ENCODE measurements around the gene ACAA1.
"Not testable (repeated sequence)": the region's sequence is repeated elsewhere in the genome, so short reads cannot be mapped to it uniquely, and the experiment has no call there.

Gene ACAA1

DNA sequence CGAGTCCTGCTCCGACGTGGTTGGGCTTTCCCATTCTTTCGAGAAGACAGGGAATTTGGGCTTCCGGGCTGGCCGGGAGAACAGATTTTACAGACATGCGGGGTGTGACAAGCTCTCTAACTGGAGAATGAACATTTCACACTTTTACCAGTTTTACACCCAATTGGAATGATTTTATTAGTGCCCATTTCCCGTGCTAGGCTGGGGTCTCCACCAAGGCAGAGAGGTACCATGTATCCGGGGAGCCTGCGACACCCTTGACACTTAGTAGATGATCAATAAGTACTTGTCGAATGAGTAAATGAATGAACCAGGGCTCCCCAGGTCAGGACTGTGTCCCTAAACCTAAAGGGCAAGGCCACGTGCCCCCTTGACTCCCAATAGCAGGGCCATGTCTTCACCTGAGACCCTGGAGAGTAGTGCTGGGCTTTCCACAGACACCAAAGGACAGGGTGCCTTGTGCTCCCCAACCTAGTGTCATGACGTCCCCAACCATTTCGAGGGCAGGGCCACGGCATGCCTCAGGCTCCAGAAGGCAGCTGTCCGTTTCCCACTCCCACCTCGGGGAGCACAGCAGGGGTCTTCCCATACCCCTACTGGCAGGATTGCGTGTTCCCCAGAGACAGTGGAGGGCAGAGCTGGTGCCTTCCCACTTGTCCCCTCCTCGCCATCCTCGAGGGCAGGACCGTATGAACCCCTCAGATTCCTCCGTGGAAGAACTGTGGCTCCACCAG, 855 bp upstream of the ACAA1 start:
- Histone ChIP-seq H3K9ac (peak overlapping the region; percentile 51; the same call in 1 of the 2 replicates), H3K4me2 (peak overlapping the region; percentile 76), H3K27ac (no peak overlapping the region), H3K27me3 (ENCODE audit: insufficient read depth, low read depth) (no peaks in the 10 kb centered on the region), H2AFZ (ENCODE audit: low read depth) (peak overlapping the region; percentile 81), H3K4me3 (IDR thresholded peaks at IDR 0.05; ENCODE audit: insufficient read depth, low read depth, low read length) (no peak overlapping the region), H3K36me3 (ENCODE audit: insufficient read depth) (no peaks in the 10 kb centered on the region), H4K20me1 (ENCODE audit: insufficient read depth) (no peaks in the 10 kb centered on the region), H3K4me1 (ENCODE audit: low read depth, poor library complexity, severe bottlenecking) (peaks cover 5% of the 10 kb centered on the region), H3K79me2 (ENCODE audit: insufficient read depth, low read depth) (no peaks in the 10 kb centered on the region)
- TF ChIP-seq, protein P1, sequence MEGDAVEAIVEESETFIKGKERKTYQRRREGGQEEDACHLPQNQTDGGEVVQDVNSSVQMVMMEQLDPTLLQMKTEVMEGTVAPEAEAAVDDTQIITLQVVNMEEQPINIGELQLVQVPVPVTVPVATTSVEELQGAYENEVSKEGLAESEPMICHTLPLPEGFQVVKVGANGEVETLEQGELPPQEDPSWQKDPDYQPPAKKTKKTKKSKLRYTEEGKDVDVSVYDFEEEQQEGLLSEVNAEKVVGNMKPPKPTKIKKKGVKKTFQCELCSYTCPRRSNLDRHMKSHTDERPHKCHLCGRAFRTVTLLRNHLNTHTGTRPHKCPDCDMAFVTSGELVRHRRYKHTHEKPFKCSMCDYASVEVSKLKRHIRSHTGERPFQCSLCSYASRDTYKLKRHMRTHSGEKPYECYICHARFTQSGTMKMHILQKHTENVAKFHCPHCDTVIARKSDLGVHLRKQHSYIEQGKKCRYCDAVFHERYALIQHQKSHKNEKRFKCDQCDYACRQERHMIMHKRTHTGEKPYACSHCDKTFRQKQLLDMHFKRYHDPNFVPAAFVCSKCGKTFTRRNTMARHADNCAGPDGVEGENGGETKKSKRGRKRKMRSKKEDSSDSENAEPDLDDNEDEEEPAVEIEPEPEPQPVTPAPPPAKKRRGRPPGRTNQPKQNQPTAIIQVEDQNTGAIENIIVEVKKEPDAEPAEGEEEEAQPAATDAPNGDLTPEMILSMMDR (conservative IDR thresholded peaks at IDR 0.05; ENCODE audit: low read depth, low read length), result no peak

DNA sequence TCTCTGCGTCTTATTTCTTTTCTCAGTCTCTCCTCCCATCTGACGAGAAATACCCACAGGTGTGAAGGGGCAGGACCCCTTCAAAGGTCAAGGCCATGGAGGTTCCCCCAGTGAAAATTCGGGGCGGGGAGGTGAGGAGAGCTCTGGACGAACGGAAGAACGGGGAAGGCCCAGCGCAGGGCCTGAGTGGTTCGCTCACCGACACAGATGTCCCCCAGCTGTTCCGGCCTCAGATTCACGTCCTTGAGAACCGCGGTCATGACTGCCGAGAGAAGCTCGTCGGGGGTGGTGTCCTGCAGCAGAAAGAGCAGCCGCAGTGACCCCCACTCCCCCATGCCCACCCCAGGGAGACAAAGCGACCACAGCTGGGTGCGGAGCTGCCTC, 542 bp downstream of the ACAA1 start:
- no peaks in the 10 kb centered on the region for H3K79me2 ChIP-seq (ENCODE audit: insufficient read depth, low read depth)
- no peaks in the 10 kb centered on the region for H3K36me3 ChIP-seq (ENCODE audit: insufficient read depth)
- H3K27me3 ChIP-seq (ENCODE audit: insufficient read depth, low read depth), result no peaks in the 10 kb centered on the region
- TF ChIP-seq, protein P1 (conservative IDR thresholded peaks at IDR 0.05; ENCODE audit: low read depth, low read length), result no peak
- H3K4me3 ChIP-seq (IDR thresholded peaks at IDR 0.05; ENCODE audit: insufficient read depth, low read depth, low read length), result no peak overlapping the region
- no peaks in the 10 kb centered on the region for H4K20me1 ChIP-seq (ENCODE audit: insufficient read depth)
- peak overlapping the region; percentile 68 for H3K4me2 ChIP-seq
- peaks cover 5% of the 10 kb centered on the region for H3K4me1 ChIP-seq (ENCODE audit: low read depth, poor library complexity, severe bottlenecking)
- no peak overlapping the region for H3K27ac ChIP-seq
- peak overlapping the region; percentile 58; the same call in 1 of the 2 replicates for H3K9ac ChIP-seq
- peak overlapping the region; percentile 81 for H2AFZ ChIP-seq (ENCODE audit: low read depth)

DNA sequence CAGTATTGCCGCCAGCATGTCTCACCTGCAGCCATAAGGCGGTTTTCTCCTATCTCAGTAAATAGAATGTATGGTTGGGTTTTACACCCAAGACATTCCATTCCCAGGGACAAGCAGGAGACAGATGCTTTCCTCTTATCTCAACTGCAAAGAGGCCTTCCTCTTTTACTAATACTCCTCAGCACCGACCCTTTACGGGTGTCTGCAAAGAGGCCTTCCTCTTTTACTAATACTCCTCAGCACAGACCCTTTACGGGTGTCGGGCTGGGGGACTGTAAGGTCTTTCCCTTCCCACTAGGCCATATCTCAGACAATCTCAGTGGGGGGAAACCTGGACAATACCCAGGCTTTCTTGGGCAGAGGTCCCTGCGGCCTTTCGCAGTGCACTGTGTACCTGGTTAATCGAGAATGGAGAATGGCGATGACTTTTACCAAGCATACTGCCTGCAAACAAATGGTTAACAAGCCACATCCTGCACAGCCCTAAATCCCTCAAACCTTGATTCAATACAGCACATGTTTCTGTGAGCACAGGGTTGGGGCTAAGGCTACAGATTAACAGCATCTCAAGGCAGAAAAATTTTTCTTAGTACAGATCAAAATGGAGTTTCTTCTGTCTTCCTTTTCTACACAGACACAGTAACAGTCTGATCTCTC, 1.2 kb downstream of the ACAA1 start:
- not testable (repeated sequence) for H2AFZ ChIP-seq (ENCODE audit: low read depth); H3K79me2 ChIP-seq (ENCODE audit: insufficient read depth, low read depth); H3K27me3 ChIP-seq (ENCODE audit: insufficient read depth, low read depth); H3K27ac ChIP-seq; H3K4me3 ChIP-seq (IDR thresholded peaks at IDR 0.05; ENCODE audit: insufficient read depth, low read depth, low read length); H3K4me1 ChIP-seq (ENCODE audit: low read depth, poor library complexity, severe bottlenecking); H3K36me3 ChIP-seq (ENCODE audit: insufficient read depth); H4K20me1 ChIP-seq (ENCODE audit: insufficient read depth); H3K9ac ChIP-seq
- peak overlapping the region; percentile 68 for H3K4me2 ChIP-seq

DNA sequence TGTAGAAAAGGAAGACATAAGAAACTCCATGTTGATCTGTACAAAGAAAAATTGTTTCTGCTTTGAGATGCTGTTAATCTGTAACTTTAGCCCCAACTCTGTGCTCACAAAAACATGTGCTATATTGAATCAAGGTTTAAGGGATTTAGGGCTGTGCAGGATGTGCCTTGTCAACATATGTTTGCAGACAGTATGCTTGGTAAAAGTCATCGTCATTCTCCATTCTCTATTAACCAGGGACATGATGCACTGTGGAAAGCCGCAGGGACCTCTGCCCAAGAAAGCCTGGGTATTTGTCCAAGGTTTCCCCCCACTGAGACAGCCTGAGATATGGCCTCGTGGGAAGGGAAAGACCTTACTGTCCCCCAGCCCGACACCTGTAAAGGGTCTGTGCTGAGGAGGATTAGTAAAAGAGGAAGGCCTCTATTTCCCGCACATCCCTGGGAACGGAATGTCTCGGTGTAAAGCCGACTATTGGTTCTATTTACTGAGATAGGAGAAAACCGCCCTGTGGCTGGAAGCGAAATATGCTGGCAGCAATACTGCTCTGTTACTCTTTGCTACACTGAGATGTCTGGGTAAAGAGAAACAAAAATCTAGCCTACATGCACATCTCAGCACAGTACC, 2.3 kb downstream of the ACAA1 start:
- not testable (repeated sequence) for H3K36me3 ChIP-seq (ENCODE audit: insufficient read depth); H3K9ac ChIP-seq; H3K4me2 ChIP-seq; H4K20me1 ChIP-seq (ENCODE audit: insufficient read depth); H3K4me3 ChIP-seq (IDR thresholded peaks at IDR 0.05; ENCODE audit: insufficient read depth, low read depth, low read length); H2AFZ ChIP-seq (ENCODE audit: low read depth); H3K27ac ChIP-seq; H3K27me3 ChIP-seq (ENCODE audit: insufficient read depth, low read depth); H3K4me1 ChIP-seq (ENCODE audit: low read depth, poor library complexity, severe bottlenecking); H3K79me2 ChIP-seq (ENCODE audit: insufficient read depth, low read depth)

DNA sequence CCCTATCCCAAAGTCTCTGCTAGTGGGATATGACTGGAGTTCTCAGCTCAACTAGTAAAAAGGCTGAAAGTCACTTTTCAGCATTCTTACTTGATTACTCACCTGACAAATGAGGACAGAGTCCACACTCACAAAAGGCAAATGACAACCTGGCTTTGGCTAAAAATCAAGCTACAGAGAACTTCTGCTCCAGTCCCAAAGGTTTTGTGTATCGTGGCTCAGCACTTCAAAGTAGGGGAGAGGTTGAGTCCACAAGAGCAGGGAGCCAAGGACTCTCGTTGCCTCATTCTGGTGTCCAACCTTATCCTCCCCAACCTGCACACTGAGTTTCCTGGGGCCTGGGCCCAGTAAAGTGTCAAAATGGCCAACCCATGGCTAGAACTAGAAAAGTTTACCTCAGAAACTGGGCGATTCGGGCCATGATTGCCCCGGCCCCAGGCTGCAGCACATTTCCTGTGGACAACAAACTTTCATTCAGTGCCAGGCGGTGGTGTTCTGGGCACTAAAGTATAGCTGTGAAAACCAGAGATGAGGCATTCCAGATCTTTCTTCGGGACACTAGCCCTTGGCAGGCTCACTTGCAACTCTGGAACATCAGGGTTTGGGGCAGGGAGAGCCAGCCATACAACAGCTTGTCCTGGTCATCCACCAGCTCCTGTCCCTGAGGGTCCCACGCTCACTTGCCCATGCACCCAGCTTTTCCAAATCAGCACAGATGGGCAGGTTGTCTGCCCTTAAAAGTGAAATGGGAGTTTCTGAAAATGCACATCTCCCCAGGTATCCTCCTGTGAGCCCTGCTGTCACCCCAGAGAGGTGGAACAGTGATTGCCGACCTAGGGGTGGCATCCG, 3.1 kb downstream of the ACAA1 start:
- no peaks in the 10 kb centered on the region for H4K20me1 ChIP-seq (ENCODE audit: insufficient read depth)
- H3K9ac ChIP-seq, result no peak overlapping the region
- no peaks in the 10 kb centered on the region for H3K27me3 ChIP-seq (ENCODE audit: insufficient read depth, low read depth)
- no peaks in the 10 kb centered on the region for H3K36me3 ChIP-seq (ENCODE audit: insufficient read depth)
- H2AFZ ChIP-seq (ENCODE audit: low read depth), result no peak overlapping the region
- no peaks in the 10 kb centered on the region for H3K79me2 ChIP-seq (ENCODE audit: insufficient read depth, low read depth)
- no peak overlapping the region for H3K27ac ChIP-seq
- TF ChIP-seq, protein P1 (conservative IDR thresholded peaks at IDR 0.05; ENCODE audit: low read depth, low read length), result no peak
- peaks cover 5% of the 10 kb centered on the region for H3K4me1 ChIP-seq (ENCODE audit: low read depth, poor library complexity, severe bottlenecking)
- no peak overlapping the region for H3K4me2 ChIP-seq
- no peak overlapping the region for H3K4me3 ChIP-seq (IDR thresholded peaks at IDR 0.05; ENCODE audit: insufficient read depth, low read depth, low read length)

Data from KMS-11 (cell line).